Caco-2 (cell line): Measurements from ENCODE around the gene PLPP4. TPM values are rescaled to one million over a fixed set of nuclear protein-coding genes. Genes with fewer than 3 reads are reported as not detected.

Experiments used
- BruUV-seq: library from RNA; stranded (reverse); fragments of 400-500 nt; replicated peaks from 2 replicates; lab custom pipeline; 2021; lab: Mats Ljungman, UMichigan
- CTCF ChIA-PET: fragments of 300-600 bp; sonication (Branson Sonifier 250); formaldehyde crosslinking; loops from one replicate; lab custom pipeline; 2022; ENCODE audit warnings: antibody characterized with exemption; lab: Charles Lee
- POLR2A ChIA-PET: fragments of 300-600 bp; sonication (Branson Sonifier 250); formaldehyde crosslinking; loops from one replicate; lab custom pipeline; 2022; ENCODE audit warnings: antibody characterized with exemption; lab: Charles Lee
- DNase-seq, 2 experiments: peaks; one replicate each; pipeline versions ENCODE4 v3.0.0 to v3.0.0-alpha.2; 2020 to 2022
- H3K27me3 ChIP-seq: replicated peaks from 2 replicates; pipeline ENCODE4 v1.6.0; 2011; ENCODE audit warnings: low read length; ENCODE audit not compliant: control insufficient read depth, insufficient read depth
- H3K36me3 ChIP-seq: 2 replicates; pipeline ENCODE4 v1.5.1; 2011; ENCODE audit warnings: low read length; ENCODE audit not compliant: control insufficient read depth, insufficient read depth
- H3K4me1 ChIP-seq: fragments of 250-450 bp; sonication (Bioruptor Pico); 2 replicates; pipeline ENCODE4 v1.5.1; 2020; ENCODE audit warnings: mild to moderate bottlenecking
- H3K4me3 ChIP-seq: 2 replicates; pipeline ENCODE4 v1.5.1; 2011; ENCODE audit warnings: low read depth, mild to moderate bottlenecking, control low read depth, low read length
- H3K9me3 ChIP-seq: fragments of 250-450 bp; sonication (Bioruptor Pico); 2 replicates; pipeline ENCODE4 v1.5.1; 2020; ENCODE audit warnings: mild to moderate bottlenecking, moderate library complexity
- H3K27ac Mint-ChIP-seq: one replicate; pipeline ENCODE4 v1.8.0; 2022; ENCODE audit warnings: mixed read lengths; ENCODE audit not compliant: unreplicated experiment
- H3K27me3 Mint-ChIP-seq: one replicate; pipeline ENCODE4 v1.8.0; 2022; ENCODE audit warnings: mixed read lengths; ENCODE audit not compliant: insufficient read depth, unreplicated experiment
- H3K36me3 Mint-ChIP-seq: one replicate; pipeline ENCODE4 v1.8.0; 2022; ENCODE audit warnings: mild to moderate bottlenecking, mixed read lengths; ENCODE audit not compliant: insufficient read depth, unreplicated experiment
- H3K4me1 Mint-ChIP-seq: one replicate; pipeline ENCODE4 v1.8.0; 2022; ENCODE audit warnings: low read depth, mixed read lengths; ENCODE audit not compliant: unreplicated experiment
- H3K4me3 Mint-ChIP-seq: one replicate; pipeline ENCODE4 v1.8.0; 2022; ENCODE audit warnings: mild to moderate bottlenecking, moderate library complexity, mixed read lengths; ENCODE audit not compliant: unreplicated experiment
- H3K9me3 Mint-ChIP-seq: one replicate; pipeline ENCODE4 v1.8.0; 2022; ENCODE audit warnings: mixed read lengths; ENCODE audit not compliant: unreplicated experiment
- intact Hi-C: fragments of 100-400 bp; cut with micrococcal nuclease; formaldehyde crosslinking; loops from one replicate; pipeline ENCODE4 v1.10.0; 2022; ENCODE audit not compliant: unreplicated experiment
- total RNA-seq: library from RNA; stranded (reverse); gene quantifications from 2 replicates; pipeline ENCODE4 v1.2.3, GENCODE V29; 2022
- TF ChIP-seq, protein P1 (sequence below), 2 experiments: fragments of 200-600 bp in 1 of 2; IDR thresholded peaks; 1 replicate in 1 of 2; 2 replicates in 1 of 2; pipeline versions ENCODE4 v1.5.1 to v1.8.0; 2011 to 2022; ENCODE audit warnings: antibody characterized with exemption in 1 of 2, control low read depth in 1 of 2, inconsistent platforms in 1 of 2, low read depth in 1 of 2, low read length in 1 of 2, mild to moderate bottlenecking in 1 of 2, moderate library complexity in 1 of 2; ENCODE audit not compliant: insufficient read depth in 1 of 2, severe bottlenecking in 1 of 2, unreplicated experiment in 1 of 2

Gene PLPP4
- total RNA-seq, 1 experiment from 2014 or later = 0.61 TPM

DNA sequence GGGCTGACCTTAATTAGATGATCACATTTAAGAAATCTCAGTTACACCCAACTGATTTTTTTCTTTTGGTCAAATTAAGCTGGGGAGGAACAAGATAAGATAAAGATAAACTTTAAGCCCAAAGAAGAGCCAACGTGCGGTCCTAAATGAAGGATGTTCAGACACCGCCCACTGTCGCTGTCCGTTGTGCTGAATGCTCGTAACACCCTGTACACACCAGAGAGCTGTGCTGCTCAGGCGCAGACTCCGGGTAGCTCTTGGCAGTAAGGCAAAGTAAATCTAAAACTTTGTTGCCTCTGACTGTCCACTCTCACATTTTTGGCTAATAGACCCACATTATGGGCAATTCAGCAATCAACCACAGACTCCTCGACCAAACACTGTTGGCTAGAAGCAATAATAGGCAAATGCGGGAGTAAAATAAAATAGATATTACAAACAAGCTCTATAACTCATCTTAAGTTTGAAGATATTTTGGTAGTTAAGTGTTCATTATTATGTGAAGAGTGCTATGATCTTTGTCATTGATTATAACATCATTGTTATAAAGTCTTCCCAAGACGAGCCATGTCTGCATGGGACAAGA lies 57.1 kb downstream of the PLPP4 start:
- Mint-ChIP-seq H3K9me3 (no peaks in the 10 kb centered on the region), H3K27me3 (peaks cover 6% of the 10 kb centered on the region), H3K36me3 (no peaks in the 10 kb centered on the region), H3K4me1 (no peaks in the 10 kb centered on the region), H3K4me3 (no peak overlapping the region), H3K27ac (no peak overlapping the region)
- no peaks in the 10 kb centered on the region for H3K27me3 ChIP-seq
- CTCF ChIA-PET = no interaction called here
- BruUV-seq = no TSS peak
- no peaks in the 10 kb centered on the region for H3K4me1 ChIP-seq
- intact Hi-C loops = no loop called here
- TF ChIP-seq, protein P1, sequence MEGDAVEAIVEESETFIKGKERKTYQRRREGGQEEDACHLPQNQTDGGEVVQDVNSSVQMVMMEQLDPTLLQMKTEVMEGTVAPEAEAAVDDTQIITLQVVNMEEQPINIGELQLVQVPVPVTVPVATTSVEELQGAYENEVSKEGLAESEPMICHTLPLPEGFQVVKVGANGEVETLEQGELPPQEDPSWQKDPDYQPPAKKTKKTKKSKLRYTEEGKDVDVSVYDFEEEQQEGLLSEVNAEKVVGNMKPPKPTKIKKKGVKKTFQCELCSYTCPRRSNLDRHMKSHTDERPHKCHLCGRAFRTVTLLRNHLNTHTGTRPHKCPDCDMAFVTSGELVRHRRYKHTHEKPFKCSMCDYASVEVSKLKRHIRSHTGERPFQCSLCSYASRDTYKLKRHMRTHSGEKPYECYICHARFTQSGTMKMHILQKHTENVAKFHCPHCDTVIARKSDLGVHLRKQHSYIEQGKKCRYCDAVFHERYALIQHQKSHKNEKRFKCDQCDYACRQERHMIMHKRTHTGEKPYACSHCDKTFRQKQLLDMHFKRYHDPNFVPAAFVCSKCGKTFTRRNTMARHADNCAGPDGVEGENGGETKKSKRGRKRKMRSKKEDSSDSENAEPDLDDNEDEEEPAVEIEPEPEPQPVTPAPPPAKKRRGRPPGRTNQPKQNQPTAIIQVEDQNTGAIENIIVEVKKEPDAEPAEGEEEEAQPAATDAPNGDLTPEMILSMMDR (IDR thresholded peaks at IDR 0.05; ENCODE audit: insufficient read depth in 1 of 2, low read depth in 1 of 2, low read length in 1 of 2, severe bottlenecking in 1 of 2, unreplicated experiment in 1 of 2) = no peak
- no peaks in the 10 kb centered on the region for H3K36me3 ChIP-seq
- H3K9me3 ChIP-seq = no peaks in the 10 kb centered on the region
- POLR2A ChIA-PET = no interaction called here
- peak; percentile 59 to 73 for DNase-seq
- H3K4me3 ChIP-seq = no peak overlapping the region

DNA sequence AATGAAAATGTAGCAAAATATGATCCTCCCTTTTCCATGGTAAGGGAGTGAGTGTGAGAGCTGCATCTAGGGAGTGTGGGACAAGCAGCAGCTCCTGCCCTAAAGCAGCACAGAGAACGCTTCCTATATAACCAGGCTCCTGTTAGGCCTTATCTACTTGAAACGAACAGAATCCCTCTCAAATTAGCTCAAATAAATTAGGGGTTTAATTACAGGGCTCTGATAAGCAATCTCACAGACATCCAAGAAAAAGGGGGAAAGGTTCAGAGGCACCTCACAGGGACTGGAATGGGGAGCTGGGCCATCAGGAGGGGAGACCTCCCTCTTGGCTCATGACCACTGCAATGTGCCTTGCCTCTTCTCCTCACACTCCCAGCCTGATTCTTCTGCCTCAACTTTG lies 57.9 kb downstream of the PLPP4 start:
- intact Hi-C loops = no loop called here
- no TSS peak for BruUV-seq
- POLR2A ChIA-PET = no interaction called here

GRCh38 chr10:120515741-120516140 lies 58.7 kb downstream of the PLPP4 start:
- BruUV-seq = no TSS peak
- no peaks in the 10 kb centered on the region for H3K27me3 ChIP-seq
- H3K4me1 Mint-ChIP-seq = no peaks in the 10 kb centered on the region
- TF ChIP-seq, protein P1 (IDR thresholded peaks at IDR 0.05; ENCODE audit: insufficient read depth in 1 of 2, low read depth in 1 of 2, low read length in 1 of 2, severe bottlenecking in 1 of 2, unreplicated experiment in 1 of 2) = no peak
- no peaks in the 10 kb centered on the region for H3K36me3 Mint-ChIP-seq
- intact Hi-C loops = no loop called here
- no peaks in the 10 kb centered on the region for H3K9me3 Mint-ChIP-seq
- ChIA-PET CTCF (no interaction called here), POLR2A (no interaction called here)
- H3K9me3 ChIP-seq = no peaks in the 10 kb centered on the region
- H3K4me3 ChIP-seq = no peak overlapping the region
- no peak overlapping the region for H3K27ac Mint-ChIP-seq
- H3K4me3 Mint-ChIP-seq = no peak overlapping the region
- DNase-seq = no peak
- H3K4me1 ChIP-seq = no peaks in the 10 kb centered on the region
- no peaks in the 10 kb centered on the region for H3K36me3 ChIP-seq
- H3K27me3 Mint-ChIP-seq = peaks cover 3% of the 10 kb centered on the region

More for the DNA sequence above, 57.9 kb downstream of the PLPP4 start:
- Histone ChIP-seq H3K36me3 (no peaks in the 10 kb centered on the region), H3K27me3 (no peaks in the 10 kb centered on the region), H3K4me1 (no peaks in the 10 kb centered on the region), H3K4me3 (no peak overlapping the region), H3K9me3 (no peaks in the 10 kb centered on the region)
- Mint-ChIP-seq H3K27ac (no peak overlapping the region), H3K4me1 (no peaks in the 10 kb centered on the region), H3K36me3 (no peaks in the 10 kb centered on the region), H3K4me3 (no peak overlapping the region), H3K27me3 (peaks cover 6% of the 10 kb centered on the region), H3K9me3 (no peaks in the 10 kb centered on the region)
- TF ChIP-seq, protein P1 (IDR thresholded peaks at IDR 0.05; ENCODE audit: insufficient read depth in 1 of 2, low read depth in 1 of 2, low read length in 1 of 2, severe bottlenecking in 1 of 2, unreplicated experiment in 1 of 2) = no peak
- DNase-seq = no peak
- CTCF ChIA-PET = no interaction called here
